ENCODE measurements around the gene TBX4.
"Not testable (repeated sequence)": the region's sequence is repeated elsewhere in the genome, so short reads cannot be mapped to it uniquely, and the experiment has no call there.

The TBX4 gene

GRCh38 chr17:61507383-61508066 lies 55.3 kb downstream of the TBX4 start:
- H3K27ac ChIP-seq: no peak overlapping the region
- no peak overlapping the region for H3K4me3 ChIP-seq

- H3K4me3 ChIP-seq: no peak overlapping the region
Observed at GRCh38 chr17:61508912-61509311, 56.7 kb downstream of the TBX4 start.

GRCh38 chr17:61509454-61509853 lies 57.2 kb downstream of the TBX4 start:
- H3K4me3 ChIP-seq, H3K27ac ChIP-seq: not testable (repeated sequence)

More at GRCh38 chr17:61508912-61509311, 56.7 kb downstream of the TBX4 start:
- no peak overlapping the region for H3K27ac ChIP-seq

DNA sequence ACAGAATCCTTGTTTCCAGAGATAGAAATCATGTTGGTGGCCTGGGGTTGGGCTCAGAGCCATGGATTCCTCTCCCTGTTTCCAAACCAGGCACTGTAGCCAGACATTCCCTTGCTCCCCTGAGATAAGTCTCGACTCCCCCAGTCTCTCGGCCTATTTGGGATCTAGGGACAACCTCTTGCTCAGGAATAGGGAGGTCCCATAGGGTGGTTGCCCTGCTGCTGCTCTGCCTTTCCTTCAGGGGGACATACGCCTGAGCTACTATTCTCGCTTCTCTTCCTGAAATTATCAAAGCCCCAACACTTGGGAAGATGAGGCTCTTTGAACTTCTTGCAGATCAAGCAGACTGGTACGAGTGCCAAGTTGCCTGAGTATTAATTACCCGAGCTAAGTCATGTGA lies 58.0 kb downstream of the TBX4 start:
- Histone ChIP-seq H3K27ac (no peak overlapping the region), H3K4me3 (no peak overlapping the region)

GRCh38 chr17:61510991-61511390 lies 58.8 kb downstream of the TBX4 start:
- H3K4me3 ChIP-seq: no peak overlapping the region
- H3K27ac ChIP-seq: no peak overlapping the region

- no peak overlapping the region for H3K27ac ChIP-seq
Observed at GRCh38 chr17:61511480-61512182, 59.4 kb downstream of the TBX4 start.

DNA sequence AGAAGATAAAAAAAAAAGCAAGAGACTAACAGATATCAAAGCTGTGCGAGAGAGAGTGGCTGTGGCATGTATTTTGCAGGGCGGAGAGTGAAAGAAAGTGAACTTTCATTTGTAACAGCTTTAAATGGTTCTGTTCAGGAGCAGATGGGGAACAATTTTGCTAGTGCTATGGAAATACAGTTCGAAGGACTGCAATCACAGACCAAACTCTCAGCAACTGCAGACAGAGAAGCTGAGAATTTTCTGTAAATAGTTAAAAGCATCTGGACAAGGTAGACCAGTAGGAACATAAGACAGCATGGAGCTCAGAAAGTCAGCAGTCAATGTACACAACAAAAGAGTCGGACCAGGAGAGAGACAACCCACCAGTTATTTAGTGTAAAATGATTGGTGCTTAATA lies 62.3 kb downstream of the TBX4 start:
- Histone ChIP-seq H3K4me3 (no peak overlapping the region), H3K27ac (no peak overlapping the region)

More at GRCh38 chr17:61511480-61512182, 59.4 kb downstream of the TBX4 start:
- no peak overlapping the region for H3K4me3 ChIP-seq

DNA sequence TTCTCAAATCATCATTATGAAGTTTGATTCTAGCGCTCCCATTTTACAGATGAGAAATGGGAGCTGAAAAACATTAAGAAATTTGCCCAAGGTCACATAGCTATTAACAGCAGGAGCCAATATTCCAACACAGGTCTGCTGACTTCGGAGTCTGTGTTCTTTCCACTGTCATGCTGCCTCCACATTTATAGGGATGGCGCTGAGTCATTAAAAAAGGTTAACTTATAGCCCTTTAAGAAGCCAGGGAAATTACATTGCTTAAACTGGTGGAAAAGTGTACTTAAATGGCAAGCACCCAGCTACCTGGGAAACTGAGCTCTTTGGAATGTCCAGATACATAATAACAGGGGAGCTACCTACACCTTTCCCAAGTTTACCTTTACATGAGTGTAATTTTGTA lies 65.0 kb downstream of the TBX4 start:
- Histone ChIP-seq H3K27ac (no peak overlapping the region), H3K4me3 (no peak overlapping the region)

- no peak overlapping the region for H3K4me3 ChIP-seq
- no peak overlapping the region for H3K27ac ChIP-seq
Observed at GRCh38 chr17:61517843-61518606, 65.8 kb downstream of the TBX4 start.

DNA sequence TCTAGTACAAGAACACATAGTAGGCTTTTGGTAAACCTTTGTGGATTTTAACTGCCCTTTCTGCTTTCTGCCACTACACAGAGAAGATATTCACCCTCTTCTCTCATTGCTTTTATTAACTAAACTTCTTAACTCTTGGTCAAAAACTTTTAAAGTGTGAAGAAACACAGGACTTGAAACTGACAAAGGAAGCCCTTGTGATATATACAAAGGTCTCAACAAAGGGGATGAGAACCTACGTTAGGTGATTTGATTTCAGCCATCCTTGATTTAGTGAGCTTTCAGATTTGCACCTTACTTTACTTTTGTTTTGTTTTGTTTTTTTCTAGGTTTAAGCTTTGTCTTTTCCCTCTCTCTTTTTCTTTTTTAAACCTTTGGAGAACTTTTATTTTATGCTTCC lies 66.9 kb downstream of the TBX4 start:
- no peak overlapping the region for H3K4me3 ChIP-seq
- no peak overlapping the region for H3K27ac ChIP-seq

- H3K4me3 ChIP-seq: no peak overlapping the region
- H3K27ac ChIP-seq: no peak overlapping the region
Observed at GRCh38 chr17:61519754-61520440, 67.7 kb downstream of the TBX4 start.

DNA sequence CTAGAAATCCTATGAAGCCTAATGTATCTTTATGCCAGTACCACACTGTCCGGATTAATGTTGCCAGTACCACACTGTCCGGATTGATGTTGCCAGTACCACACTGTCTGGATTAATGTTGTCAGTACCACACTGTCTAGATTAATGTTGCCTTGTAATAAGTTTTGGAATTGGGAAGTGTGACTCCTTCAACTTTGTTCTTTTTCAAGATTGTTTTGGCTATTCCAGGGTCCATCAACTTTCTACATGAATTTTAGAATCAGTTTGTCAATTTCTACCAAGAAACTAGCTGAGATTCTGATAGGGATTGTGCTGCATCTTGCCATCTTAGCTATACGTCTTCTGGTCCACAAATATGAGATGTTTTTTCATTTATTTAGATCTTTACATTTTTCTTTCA lies 68.7 kb downstream of the TBX4 start:
- Histone ChIP-seq H3K27ac (no peak overlapping the region), H3K4me3 (no peak overlapping the region)

GRCh38 chr17:61522088-61522487 lies 69.9 kb downstream of the TBX4 start:
- Histone ChIP-seq H3K4me3 (no peak overlapping the region), H3K27ac (no peak overlapping the region)

GRCh38 chr17:61524319-61524718 lies 72.1 kb downstream of the TBX4 start:
- no peak overlapping the region for H3K4me3 ChIP-seq

DNA sequence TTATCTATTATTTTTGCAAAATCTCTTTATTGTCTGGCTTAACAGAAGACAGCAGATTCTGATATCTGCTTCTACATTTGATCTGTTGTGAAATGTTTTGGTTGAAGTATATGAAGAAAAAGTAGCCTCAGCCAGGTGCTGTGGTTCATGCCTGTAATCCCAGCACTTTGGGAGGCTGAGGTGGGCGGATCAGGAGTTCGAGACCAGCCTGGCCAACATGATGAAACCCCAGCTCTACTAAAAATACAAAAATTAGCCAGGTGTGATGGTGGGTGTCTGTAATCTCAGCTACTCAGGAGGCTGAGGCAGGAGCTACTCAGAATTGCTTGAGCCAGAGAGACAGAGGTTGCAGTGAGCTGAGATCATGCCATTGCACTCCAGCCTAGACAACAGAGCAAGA lies 75.2 kb downstream of the TBX4 start:
- H3K27ac ChIP-seq, H3K4me3 ChIP-seq: not testable (repeated sequence)

More at GRCh38 chr17:61524319-61524718, 72.1 kb downstream of the TBX4 start:
- no peak overlapping the region for H3K27ac ChIP-seq

DNA sequence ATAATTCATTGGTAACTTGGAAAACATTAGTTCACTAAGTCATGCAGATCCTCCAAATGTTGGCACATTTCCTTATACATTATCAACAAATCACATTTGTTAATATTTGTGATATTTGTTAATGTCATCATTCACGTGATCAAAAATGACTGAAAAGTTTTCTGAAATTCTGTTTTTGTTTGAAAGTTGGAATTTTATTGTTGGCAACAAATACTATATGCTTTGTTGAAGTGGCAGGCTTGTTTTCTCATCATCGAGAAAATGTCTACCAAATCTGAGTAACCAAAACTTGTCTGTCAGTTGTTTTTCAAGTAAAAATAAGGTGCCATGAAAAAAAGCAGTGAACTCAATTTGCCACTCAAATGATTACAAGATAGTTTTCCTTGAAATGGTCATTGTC lies 75.9 kb downstream of the TBX4 start:
- no peak overlapping the region for H3K4me3 ChIP-seq
- no peak overlapping the region for H3K27ac ChIP-seq

DNA sequence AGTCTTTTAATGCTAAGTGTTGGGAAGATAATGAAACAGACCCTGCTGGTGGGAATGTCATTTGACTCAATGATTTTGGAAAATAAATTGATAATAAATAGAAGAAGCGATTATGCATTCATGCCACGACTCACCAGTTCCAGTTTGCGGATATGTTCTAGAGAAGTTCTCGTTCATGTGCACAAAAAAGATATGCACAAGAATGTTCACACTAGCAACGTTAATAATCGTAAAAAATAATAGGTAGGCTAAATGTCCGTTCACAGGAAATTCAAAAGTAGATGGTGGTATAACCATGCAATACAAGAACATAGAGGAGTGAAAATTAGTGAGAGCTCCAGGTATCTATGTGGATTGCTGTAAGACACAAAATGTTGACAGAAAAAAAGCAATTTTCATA lies 79.0 kb downstream of the TBX4 start:
- H3K27ac ChIP-seq: no peak overlapping the region
- no peak overlapping the region for H3K4me3 ChIP-seq

DNA sequence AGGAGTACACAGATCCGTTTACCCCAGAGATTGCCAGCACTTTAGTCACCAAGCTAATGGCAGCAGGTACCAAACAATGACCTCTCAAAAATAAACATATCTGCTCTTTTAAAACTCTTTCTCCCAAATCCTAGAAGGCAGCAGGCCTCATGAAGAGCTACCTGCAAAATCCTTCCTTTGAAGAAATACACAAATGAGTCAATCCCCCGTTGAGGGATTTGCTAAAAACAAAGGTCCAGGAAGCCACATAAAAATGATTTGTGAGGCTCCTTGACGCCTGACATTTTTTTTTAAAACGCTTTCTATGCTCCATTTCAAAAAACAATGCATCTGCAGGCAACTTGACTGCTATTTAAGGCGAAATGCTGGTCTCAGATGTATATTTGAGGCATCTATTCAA lies 80.6 kb downstream of the TBX4 start:
- no peak overlapping the region for H3K4me3 ChIP-seq
- H3K27ac ChIP-seq: no peak overlapping the region

GRCh38 chr17:61533797-61534196 lies 81.6 kb downstream of the TBX4 start:
- Histone ChIP-seq H3K4me3 (no peak overlapping the region), H3K27ac (no peak overlapping the region)

GRCh38 chr17:61534414-61534813 lies 82.2 kb downstream of the TBX4 start:
- Histone ChIP-seq H3K27ac (no peak overlapping the region), H3K4me3 (no peak overlapping the region)

Data from skin epidermis (tissue), 12 donors.